ENCODE measurements around the gene ARHGAP9.

GRCh38 chr12:57472391-57472790 is 7.3 kb downstream of the ARHGAP9 start:
- TF ChIP-seq CTCF (IDR thresholded peaks at IDR 0.05) (no peak), POLR2A (IDR thresholded peaks at IDR 0.05) (no peak)
